Fibroblast of pulmonary artery (primary cell): Measurements from ENCODE around the gene MAGI3.

Experiments
- DNase-seq: peaks from one replicate; pipeline ENCODE4 v3.0.0-alpha.2; 2010; ENCODE audit warnings: low read depth
- H3K4me3 ChIP-seq: replicated peaks from 2 replicates; pipeline ENCODE4 v1.5.1; 2011; ENCODE audit warnings: low read depth, mild to moderate bottlenecking, control low read depth, low read length, moderate library complexity
- CTCF ChIP-seq: IDR thresholded peaks from 2 replicates; pipeline ENCODE4 v1.5.1; 2011; ENCODE audit warnings: mild to moderate bottlenecking, control low read depth, low read length, inconsistent platforms; ENCODE audit errors: missing control alignments

MAGI3 gene

DNA sequence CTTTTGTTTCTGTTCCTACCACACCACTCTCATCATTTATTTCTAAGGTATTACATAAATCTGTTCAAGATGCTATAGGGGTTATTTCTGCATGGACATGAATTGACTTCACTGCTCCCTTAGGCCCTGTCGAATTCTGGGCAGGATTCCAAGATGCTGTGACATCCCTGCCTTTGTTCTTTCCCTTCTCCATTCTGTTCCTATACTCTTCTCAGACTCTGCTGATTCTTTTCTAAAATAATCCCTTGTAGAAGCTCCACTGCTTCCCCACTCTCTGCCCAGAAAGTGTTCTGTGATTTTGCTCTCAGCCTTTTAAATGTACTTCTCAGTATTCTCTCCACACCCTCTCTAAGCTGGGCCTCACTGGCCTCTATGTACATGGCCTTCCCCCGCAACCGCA, 269.8 kb downstream of the MAGI3 start:
- TF ChIP-seq CTCF = no peak

DNA sequence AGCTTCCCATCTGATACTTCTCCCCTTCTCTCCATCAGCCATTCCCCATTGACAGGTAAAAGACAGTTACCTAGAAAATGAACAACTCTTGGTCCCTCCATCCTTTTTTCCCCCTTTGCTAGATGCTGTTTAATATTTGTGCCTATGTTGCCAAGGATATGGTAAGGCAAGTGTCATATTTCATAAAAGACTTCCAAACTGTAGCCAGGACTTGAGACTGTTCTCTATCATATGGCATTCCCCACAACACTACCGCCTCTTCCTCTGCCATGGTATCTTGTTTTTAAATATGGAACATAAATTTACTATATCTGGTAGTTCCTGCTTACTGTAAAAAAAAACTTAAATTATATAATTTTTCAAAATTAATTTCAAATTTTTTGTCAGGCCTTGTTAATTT, 271.8 kb downstream of the MAGI3 start:
- TF ChIP-seq CTCF = no peak
- no peak overlapping the region for H3K4me3 ChIP-seq
- DNase-seq = peak; percentile 11

More for the DNA sequence above, 269.8 kb downstream of the MAGI3 start:
- H3K4me3 ChIP-seq = no peak overlapping the region
- peak; percentile 17 for DNase-seq

GRCh38 chr1:113663165-113663951, 273.0 kb downstream of the MAGI3 start:
- TF ChIP-seq CTCF = no peak
- no peak overlapping the region for H3K4me3 ChIP-seq
- DNase-seq = peak; percentile 36

DNA sequence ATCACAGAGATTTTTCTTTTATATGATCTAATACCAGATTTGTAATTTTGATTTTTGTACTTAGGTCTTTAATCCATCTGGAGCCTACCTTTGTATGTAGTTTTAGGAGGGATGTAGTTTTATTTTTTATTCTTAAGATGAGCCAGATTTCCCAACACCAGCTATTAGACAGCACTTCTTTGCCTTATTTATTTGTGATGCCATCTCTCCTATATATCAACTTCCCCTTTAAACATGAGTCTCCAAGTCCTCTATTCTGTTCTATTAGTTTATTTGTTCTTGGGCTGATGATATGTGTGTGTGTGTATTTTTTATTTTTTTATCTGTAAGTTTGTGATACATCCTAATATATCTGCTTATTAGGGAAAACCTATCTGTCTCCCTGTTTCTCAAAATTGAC, 274.8 kb downstream of the MAGI3 start:
- no peak for DNase-seq
- no peak overlapping the region for H3K4me3 ChIP-seq
- no peak for TF ChIP-seq CTCF

DNA sequence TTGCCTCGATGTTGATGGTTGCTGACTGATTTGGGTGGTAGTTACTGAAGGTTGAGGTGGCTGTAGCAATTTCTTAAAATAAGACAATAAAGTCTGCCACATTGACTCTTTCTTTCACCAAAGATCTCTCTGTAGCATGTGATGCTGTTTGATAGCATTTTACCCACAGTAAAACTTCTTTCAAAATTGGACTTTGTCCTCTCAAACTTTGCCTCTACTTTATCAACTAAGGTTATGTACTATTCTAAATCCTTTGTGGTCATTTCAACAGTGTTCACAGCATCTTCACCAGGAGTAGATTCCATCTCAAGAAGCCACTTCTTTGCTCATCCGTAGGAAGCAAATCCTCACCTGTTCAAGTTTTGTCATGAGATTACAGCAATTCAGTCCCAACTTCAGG, 275.8 kb downstream of the MAGI3 start:
- H3K4me3 ChIP-seq = no peak overlapping the region
- DNase-seq = no peak
- TF ChIP-seq CTCF = no peak

GRCh38 chr1:113669988-113670387, 279.7 kb downstream of the MAGI3 start:
- no peak for TF ChIP-seq CTCF
- no peak overlapping the region for H3K4me3 ChIP-seq
- DNase-seq = no peak

DNA sequence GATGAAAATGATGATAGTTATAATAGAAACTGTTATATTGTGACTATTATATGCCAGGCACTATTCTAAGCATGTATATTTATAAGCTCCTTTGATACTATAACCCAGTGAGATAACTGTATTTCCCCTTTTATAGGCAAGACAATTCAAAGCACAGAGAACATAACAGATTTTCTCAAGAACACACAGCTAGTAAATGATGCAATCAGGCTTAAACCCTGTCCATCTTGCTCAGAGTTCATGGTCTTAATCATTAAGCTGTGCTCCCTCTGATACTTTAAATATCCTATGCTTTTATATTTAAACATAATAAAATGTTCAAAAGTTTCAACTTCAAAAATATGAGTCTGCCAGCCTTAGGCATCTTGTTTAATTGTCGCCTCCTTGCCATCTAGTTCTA, 280.3 kb downstream of the MAGI3 start:
- TF ChIP-seq CTCF = no peak
- DNase-seq = no peak
- H3K4me3 ChIP-seq = no peak overlapping the region
